HepG2 (cell line): ENCODE measurements around the gene PARN. TPM values are rescaled to one million over a fixed set of nuclear protein-coding genes. Genes with fewer than 3 reads are reported as not detected.

Experiments used
- CBX2 ChIP-seq, 2 experiments: fragments of 200-600 bp in 1 of 2; sonication (generic); formaldehyde crosslinking in 1 of 2; IDR thresholded peaks; 2 replicates each; pipeline versions ENCODE4 v1.7.0 to v1.8.1; 2018 to 2022; ENCODE audit warnings: low read depth in 2 of 2, low read length in 1 of 2, mild to moderate bottlenecking in 1 of 2, missing genetic modification reagents in 1 of 2
- CEBPG ChIP-seq: IDR thresholded peaks from 2 replicates; pipeline ENCODE4 v1.6.1; 2016
- ELF1 ChIP-seq: sonication (generic); formaldehyde crosslinking; IDR thresholded peaks from 2 replicates; pipeline ENCODE4 v1.4.0; 2020; ENCODE audit warnings: missing genetic modification reagents
- FUBP1 ChIP-seq: sonication (generic); formaldehyde crosslinking; IDR thresholded peaks from 2 replicates; pipeline ENCODE4 v1.5.1; 2020; ENCODE audit warnings: missing genetic modification reagents, mild to moderate bottlenecking, borderline replicate concordance
- HDAC2 ChIP-seq: sonication (generic); formaldehyde crosslinking; IDR thresholded peaks from 2 replicates; pipeline ENCODE4 v1.4.0; 2020; ENCODE audit warnings: missing genetic modification reagents
- HMGXB3 ChIP-seq: sonication (generic); formaldehyde crosslinking; IDR thresholded peaks from 2 replicates; pipeline ENCODE4 v1.4.0; 2020; ENCODE audit warnings: missing genetic modification reagents, borderline replicate concordance
- JUNB ChIP-seq: sonication (generic); formaldehyde crosslinking; IDR thresholded peaks from 2 replicates; pipeline ENCODE4 v1.8.0; 2022; ENCODE audit warnings: missing genetic modification reagents, mild to moderate bottlenecking, borderline replicate concordance
- KDM6A ChIP-seq: IDR thresholded peaks from 2 replicates; pipeline ENCODE4 v1.6.1; 2016; ENCODE audit warnings: low read depth
- MAF1 ChIP-seq: sonication (generic); formaldehyde crosslinking; IDR thresholded peaks from 2 replicates; pipeline ENCODE4 v1.5.0; 2020; ENCODE audit warnings: missing genetic modification reagents, borderline replicate concordance
- POLR2AphosphoS5 ChIP-seq: IDR thresholded peaks from 2 replicates; pipeline ENCODE4 v1.6.1; 2012; ENCODE audit warnings: low read depth, low read length
- PPARG ChIP-seq: conservative IDR thresholded peaks from 2 replicates; pipeline ENCODE4 v1.6.1; 2016; ENCODE audit warnings: missing biosample characterization, missing genetic modification reagents
- RFXAP ChIP-seq: sonication (generic); formaldehyde crosslinking; IDR thresholded peaks from 2 replicates; pipeline ENCODE4 v1.4.0; 2020; ENCODE audit warnings: missing genetic modification reagents, borderline replicate concordance
- SMAD9 ChIP-seq: sonication (generic); formaldehyde crosslinking; IDR thresholded peaks from 2 replicates; pipeline ENCODE4 v1.5.1; 2020; ENCODE audit warnings: mild to moderate bottlenecking, missing genetic modification reagents
- SOX6 ChIP-seq, 2 experiments: fragments of 450-650 bp in 1 of 2; sonication (generic) in 1 of 2; formaldehyde crosslinking in 1 of 2; IDR thresholded peaks; 2 replicates each; pipeline versions ENCODE4 v1.4.0 to v1.6.1; 2017 to 2020; ENCODE audit warnings: antibody characterized with exemption in 1 of 2, mild to moderate bottlenecking in 1 of 2, missing genetic modification reagents in 1 of 2
- ZBTB20 ChIP-seq: sonication (generic); formaldehyde crosslinking; IDR thresholded peaks from 2 replicates; pipeline ENCODE4 v1.8.1; 2023; ENCODE audit warnings: missing genetic modification reagents, low read depth, mild to moderate bottlenecking, borderline replicate concordance
- ZFP36 ChIP-seq: fragments of 150-350 bp; IDR thresholded peaks from 2 replicates; pipeline ENCODE4 v1.6.1; 2018; ENCODE audit warnings: borderline replicate concordance, low read length, low read depth; ENCODE audit not compliant: partially characterized antibody
- ZFP41 ChIP-seq: sonication (generic); formaldehyde crosslinking; IDR thresholded peaks from 2 replicates; pipeline ENCODE4 v1.4.0; 2020; ENCODE audit warnings: mild to moderate bottlenecking, missing genetic modification reagents, borderline replicate concordance
- ZFY ChIP-seq: sonication (generic); formaldehyde crosslinking; IDR thresholded peaks from 2 replicates; pipeline ENCODE4 v1.4.0; 2020; ENCODE audit warnings: missing genetic modification reagents
- ZFYVE20 ChIP-seq: sonication (generic); formaldehyde crosslinking; IDR thresholded peaks from 2 replicates; pipeline ENCODE4 v1.8.0; 2023; ENCODE audit warnings: low read depth, mild to moderate bottlenecking, moderate library complexity, missing genetic modification reagents, borderline replicate concordance
- ZKSCAN5 ChIP-seq: sonication (generic); formaldehyde crosslinking; IDR thresholded peaks from 2 replicates; pipeline ENCODE4 v1.5.1; 2020; ENCODE audit warnings: mild to moderate bottlenecking, missing genetic modification reagents
- ZNF292 ChIP-seq: sonication (generic); formaldehyde crosslinking; IDR thresholded peaks from 2 replicates; pipeline ENCODE4 v1.8.1; 2022; ENCODE audit warnings: mild to moderate bottlenecking, low read depth, missing genetic modification reagents, borderline replicate concordance
- ZNF382 ChIP-seq: sonication (generic); formaldehyde crosslinking; IDR thresholded peaks from 2 replicates; pipeline ENCODE4 v1.5.0; 2020; ENCODE audit warnings: missing genetic modification reagents, mild to moderate bottlenecking, borderline replicate concordance
- ZNF530 ChIP-seq: sonication (generic); formaldehyde crosslinking; IDR thresholded peaks from 2 replicates; pipeline ENCODE4 v1.5.0; 2020; ENCODE audit warnings: low read depth, mild to moderate bottlenecking, missing genetic modification reagents
- ZNF550 ChIP-seq: sonication (generic); formaldehyde crosslinking; IDR thresholded peaks from 2 replicates; pipeline ENCODE4 v1.4.0; 2020; ENCODE audit warnings: mild to moderate bottlenecking, missing genetic modification reagents, borderline replicate concordance
- ZNF557 ChIP-seq: sonication (generic); formaldehyde crosslinking; IDR thresholded peaks from 2 replicates; pipeline ENCODE4 v1.4.0; 2020; ENCODE audit warnings: missing genetic modification reagents
- ZNF879 ChIP-seq: sonication (generic); formaldehyde crosslinking; IDR thresholded peaks from 2 replicates; pipeline ENCODE4 v1.8.1; 2023; ENCODE audit warnings: missing genetic modification reagents
- polyA plus RNA-seq, 8 experiments: library from polyadenylated mRNA; depleted of rRNA in 3 of 8; stranded (reverse) in 7 of 8; unstranded in 1 of 8; fragments of >200 nt; fragmentation: Illumina TruSeq in 4 of 8; extraction: Trizol in 4 of 8; gene quantifications; 2 replicates each; pipeline versions ENCODE4 v1.2.1 to v1.2.3, GENCODE V29; 2011 to 2016; ENCODE audit warnings: low read depth in 4 of 8, missing spikeins in 1 of 8, mixed read lengths in 1 of 8; ENCODE audit not compliant: insufficient read depth in 1 of 8
- total RNA-seq, 5 experiments: library from RNA; depleted of rRNA; stranded (reverse); fragments of >200 nt; fragmentation: Illumina TruSeq; extraction: Trizol; gene quantifications; 2 replicates each; pipeline ENCODE4 v1.2.3, GENCODE V29; 2016; ENCODE audit warnings: low read depth in 1 of 5

The PARN gene
- total and polyA plus RNA-seq, 2 of the 13 experiments (the other 11 are each of a cell fraction or from before 2014, with no cell fraction given), result 13.3 to 47.6 TPM

GRCh38 chr16:14483819-14484385 is 146.2 kb downstream of the PARN start (continued):
- TF ChIP-seq ZNF557 (CRISPR knock-in tag), result no peak
- TF ChIP-seq ZFP41 (CRISPR knock-in tag), result no peak
- TF ChIP-seq MAF1 (CRISPR knock-in tag), result no peak
- TF ChIP-seq SMAD9, result no peak
- TF ChIP-seq FUBP1 (CRISPR knock-in tag), result no peak
- no peak for TF ChIP-seq SOX6 (IDR thresholded peaks at IDR 0.05)
- no peak for TF ChIP-seq SOX6 (CRISPR knock-in tag; IDR thresholded peaks at IDR 0.05)
- no peak for TF ChIP-seq POLR2AphosphoS5
- TF ChIP-seq KDM6A (CRISPR knock-in tag), result no peak
- TF ChIP-seq HDAC2, result peak; percentile 31; the same call in 1 of the 2 replicates
- no peak for TF ChIP-seq HMGXB3
- TF ChIP-seq ZNF530 (CRISPR knock-in tag), result no peak
- 0 out of 2 replicates have a peak, but pooled peaks have one; percentile 14 for TF ChIP-seq ZNF292 (CRISPR knock-in tag)
- no peak for TF ChIP-seq CBX2 (IDR thresholded peaks at IDR 0.05; ENCODE audit: low read depth, low read length)
- TF ChIP-seq CBX2 (CRISPR knock-in tag; IDR thresholded peaks at IDR 0.05; ENCODE audit: low read depth), result no peak
- TF ChIP-seq ZFP36, result no peak
- TF ChIP-seq JUNB (CRISPR knock-in tag), result no peak
- TF ChIP-seq ZBTB20 (CRISPR knock-in tag), result no peak
- no peak for TF ChIP-seq ZKSCAN5 (CRISPR knock-in tag)
- TF ChIP-seq ZNF382, result no peak
- TF ChIP-seq CEBPG (CRISPR knock-in tag), result peak; percentile 31; the same call in 1 of the 2 replicates
- no peak for TF ChIP-seq ZFY (CRISPR knock-in tag)
- no peak for TF ChIP-seq ZFYVE20 (CRISPR knock-in tag)
- no peak for TF ChIP-seq PPARG
- TF ChIP-seq RFXAP (CRISPR knock-in tag), result no peak
- TF ChIP-seq ELF1, result no peak
- no peak for TF ChIP-seq ZNF879 (CRISPR knock-in tag)
- TF ChIP-seq ZNF550 (CRISPR knock-in tag), result 0 out of 2 replicates have a peak, but pooled peaks have one; percentile 25
